GM23338 (cell line): ENCODE results near the gene DENR. TPM values are rescaled to one million over a fixed set of nuclear protein-coding genes. Genes with fewer than 3 reads are reported as not detected.

Experiments
- ATAC-seq: fragments of 200-7000 bp; cut with Tn5 transposase; 3 replicates; pipeline ENCODE4 v1.9.1; 2020
- DNase-seq: peaks from one replicate; pipeline ENCODE4 v3.0.0-alpha.2; 2015; ENCODE audit warnings: low spot score
- H2AFZ ChIP-seq: fragments of 200-600 bp; sonication (generic); 2 replicates; pipeline ENCODE4 v1.8.0; 2016; ENCODE audit warnings: antibody characterized with exemption, mild to moderate bottlenecking, moderate library complexity
- H3F3A ChIP-seq: fragments of 200-600 bp; sonication (generic); replicated peaks from 2 replicates; pipeline ENCODE4 v1.8.0; 2017; ENCODE audit warnings: antibody characterized with exemption, mixed run types, low read depth
- H3K27ac ChIP-seq: fragments of 200-600 bp; sonication (generic); 2 replicates; pipeline ENCODE4 v1.6.1; 2016; ENCODE audit warnings: low read depth
- H3K27me3 ChIP-seq: fragments of 200-600 bp; sonication (generic); 2 replicates; pipeline ENCODE4 v1.8.0; 2016; ENCODE audit warnings: mild to moderate bottlenecking, mixed run types, moderate library complexity; ENCODE audit not compliant: insufficient read depth
- H3K36me3 ChIP-seq: fragments of 200-600 bp; sonication (generic); 2 replicates; pipeline ENCODE4 v1.8.0; 2016; ENCODE audit warnings: mild to moderate bottlenecking; ENCODE audit not compliant: insufficient read depth
- H3K4me1 ChIP-seq: fragments of 200-600 bp; sonication (generic); 2 replicates; pipeline ENCODE4 v1.8.0; 2016; ENCODE audit warnings: mild to moderate bottlenecking, moderate library complexity; ENCODE audit not compliant: insufficient read depth
- H3K4me2 ChIP-seq: fragments of 200-600 bp; sonication (generic); 2 replicates; pipeline ENCODE4 v1.7.1; 2017; ENCODE audit warnings: mixed run types
- H3K4me3 ChIP-seq: fragments of 200-600 bp; sonication (generic); 2 replicates; pipeline ENCODE4 v1.6.1; 2016; ENCODE audit warnings: mixed run types
- H3K79me2 ChIP-seq: fragments of 200-600 bp; sonication (generic); replicated peaks from 2 replicates; pipeline ENCODE4 v1.8.0; 2017; ENCODE audit warnings: mild to moderate bottlenecking; ENCODE audit not compliant: insufficient read depth
- H3K9me2 ChIP-seq: fragments of 200-600 bp; sonication (generic); 2 replicates; pipeline ENCODE4 v1.8.0; 2017; ENCODE audit not compliant: insufficient read depth
- H4K20me1 ChIP-seq: fragments of 200-600 bp; sonication (generic); replicated peaks from 2 replicates; pipeline ENCODE4 v1.8.0; 2017; ENCODE audit warnings: mild to moderate bottlenecking; ENCODE audit not compliant: insufficient read depth
- H3K27ac Mint-ChIP-seq: 2 replicates; pipeline ENCODE4 v1.8.0; 2020; ENCODE audit warnings: inconsistent platforms, mild to moderate bottlenecking, moderate library complexity, mixed read lengths
- H3K27me3 Mint-ChIP-seq: 3 replicates; pipeline ENCODE4 v1.8.0; 2022; ENCODE audit warnings: low read depth, mild to moderate bottlenecking, moderate library complexity, mixed read lengths, inconsistent platforms; ENCODE audit not compliant: insufficient read depth, poor library complexity
- H3K36me3 Mint-ChIP-seq: 3 replicates; pipeline ENCODE4 v1.8.0; 2021; ENCODE audit warnings: low read depth, mild to moderate bottlenecking, inconsistent platforms, moderate library complexity, mixed read lengths
- H3K4me1 Mint-ChIP-seq: 3 replicates; pipeline ENCODE4 v1.8.0; 2020; ENCODE audit warnings: mild to moderate bottlenecking, inconsistent platforms, mixed read lengths
- H3K4me3 Mint-ChIP-seq: 3 replicates; pipeline ENCODE4 v1.8.0; 2021; ENCODE audit warnings: moderate library complexity, mild to moderate bottlenecking, inconsistent platforms, mixed read lengths
- H3K9me3 Mint-ChIP-seq: 3 replicates; pipeline ENCODE4 v1.8.0; 2020; ENCODE audit warnings: moderate library complexity, mild to moderate bottlenecking, inconsistent platforms, mixed read lengths
- ETS1 ChIP-seq: IDR thresholded peaks from 2 replicates; pipeline ENCODE4 v1.6.1; 2016; ENCODE audit warnings: antibody characterized with exemption
- NANOG ChIP-seq: IDR thresholded peaks from 2 replicates; pipeline ENCODE4 v1.6.1; 2016; ENCODE audit warnings: antibody characterized with exemption, borderline replicate concordance
- POLR2AphosphoS5 ChIP-seq: IDR thresholded peaks from 2 replicates; pipeline ENCODE4 v1.6.1; 2016; ENCODE audit warnings: antibody characterized with exemption, low read depth
- STAT1 ChIP-seq: IDR thresholded peaks from one replicate; pipeline ENCODE4 v1.6.1; 2016; ENCODE audit warnings: antibody characterized with exemption; ENCODE audit not compliant: unreplicated experiment
- ZNF331 ChIP-seq: fragments of 250-450 bp; sonication (Bioruptor Pico); IDR thresholded peaks from 2 replicates; pipeline ENCODE4 v1.5.0; 2020; ENCODE audit warnings: low read depth, mild to moderate bottlenecking, moderate library complexity
- ZNF462 ChIP-seq: fragments of 250-450 bp; sonication (Bioruptor Pico); IDR thresholded peaks from 2 replicates; pipeline ENCODE4 v1.5.0; 2020; ENCODE audit warnings: mild to moderate bottlenecking, moderate library complexity
- polyA plus RNA-seq: library from polyadenylated mRNA; unstranded; fragments of >200 nt; fragmentation: Nextera tagmentation; extraction: Ambion mirVana; gene quantifications from 2 replicates; pipeline ENCODE4 v1.2.1, GENCODE V29; 2016
- total RNA-seq: library from RNA; depleted of rRNA; stranded (reverse); fragments of >200 nt; shearing (Covaris generic); gene quantifications from 2 replicates; pipeline ENCODE4 v1.2.3, GENCODE V29; 2014

Gene DENR
- total and polyA plus RNA-seq, 2 experiments from 2014 or later = 55.2 to 130 TPM

GRCh38 chr12:122813310-122813713 is 60.7 kb downstream of the DENR start (continued):
- TF ChIP-seq ZNF462 (CRISPR knock-in tag) = no peak

GRCh38 chr12:122819209-122819785 is 66.7 kb downstream of the DENR start:
- Mint-ChIP-seq H3K4me3 (no peak overlapping the region), H3K9me3 (no peaks in the 10 kb centered on the region), H3K27ac (no peak overlapping the region), H3K36me3 (no peaks in the 10 kb centered on the region), H3K4me1 (no peaks in the 10 kb centered on the region), H3K27me3 (peaks cover 2% of the 10 kb centered on the region)
- Histone ChIP-seq H3K27ac (no peak overlapping the region), H3K36me3 (no peaks in the 10 kb centered on the region), H3K9me2 (no peaks in the 10 kb centered on the region), H3K27me3 (no peaks in the 10 kb centered on the region), H3K4me2 (no peak overlapping the region), H3K4me3 (no peak overlapping the region), H4K20me1 (no peaks in the 10 kb centered on the region), H3K79me2 (no peaks in the 10 kb centered on the region), H3K4me1 (no peaks in the 10 kb centered on the region), H2AFZ (no peak overlapping the region), H3F3A (no peaks in the 10 kb centered on the region)
- DNase-seq = no peak
- ATAC-seq = no peak
- TF ChIP-seq ZNF462 (CRISPR knock-in tag) = no peak
- no peak for TF ChIP-seq POLR2AphosphoS5
- TF ChIP-seq STAT1 = no peak
- no peak for TF ChIP-seq ZNF331 (CRISPR knock-in tag)
- TF ChIP-seq ETS1 = no peak
- TF ChIP-seq NANOG = no peak
